Effector memory CD4-positive, alpha-beta T cell (primary cell): ENCODE data around the gene ARHGAP42.
"Not testable (repeated sequence)": the region's sequence is repeated elsewhere in the genome, so short reads cannot be mapped to it uniquely, and the experiment has no call there.

Experiments
- DNase-seq, 3 donors: peaks; one replicate each; pipeline ENCODE4 v3.0.0-alpha.2; 2020
- H3K27ac ChIP-seq: 2 replicates; pipeline ENCODE4 v1.7.0; 2013; ENCODE audit warnings: mild to moderate bottlenecking, low read length, moderate library complexity; ENCODE audit not compliant: insufficient read depth, poor library complexity, severe bottlenecking
- H3K27me3 ChIP-seq: replicated peaks from 2 replicates; pipeline ENCODE4 v1.7.0; 2013; ENCODE audit warnings: mild to moderate bottlenecking, low read length; ENCODE audit not compliant: insufficient read depth, control insufficient read depth, poor library complexity, severe bottlenecking
- H3K36me3 ChIP-seq: 2 replicates; pipeline ENCODE4 v1.7.0; 2013; ENCODE audit warnings: mild to moderate bottlenecking, low read length, moderate library complexity; ENCODE audit not compliant: control insufficient read depth, insufficient read depth
- H3K4me1 ChIP-seq: 2 replicates; pipeline ENCODE4 v1.7.0; 2013; ENCODE audit warnings: low read length, mild to moderate bottlenecking; ENCODE audit not compliant: control insufficient read depth, insufficient read depth, poor library complexity, severe bottlenecking
- H3K4me3 ChIP-seq: 2 replicates; pipeline ENCODE4 v1.7.0; 2013; ENCODE audit warnings: low read length, low read depth, mild to moderate bottlenecking; ENCODE audit not compliant: insufficient read depth, poor library complexity, severe bottlenecking
- H3K9me3 ChIP-seq: 2 replicates; pipeline ENCODE4 v1.7.0; 2013; ENCODE audit warnings: mild to moderate bottlenecking, low read length, moderate library complexity; ENCODE audit not compliant: control insufficient read depth

Gene ARHGAP42

GRCh38 chr11:100735949-100736675 lies 49.0 kb downstream of the ARHGAP42 start:
- H3K36me3 ChIP-seq, result no peaks in the 10 kb centered on the region
- H3K27me3 ChIP-seq, result no peaks in the 10 kb centered on the region
- H3K27ac ChIP-seq, result no peak overlapping the region
- H3K4me3 ChIP-seq, result no peak overlapping the region
- H3K9me3 ChIP-seq, result no peaks in the 10 kb centered on the region
- H3K4me1 ChIP-seq, result no peaks in the 10 kb centered on the region
- DNase-seq, result no peak

DNA sequence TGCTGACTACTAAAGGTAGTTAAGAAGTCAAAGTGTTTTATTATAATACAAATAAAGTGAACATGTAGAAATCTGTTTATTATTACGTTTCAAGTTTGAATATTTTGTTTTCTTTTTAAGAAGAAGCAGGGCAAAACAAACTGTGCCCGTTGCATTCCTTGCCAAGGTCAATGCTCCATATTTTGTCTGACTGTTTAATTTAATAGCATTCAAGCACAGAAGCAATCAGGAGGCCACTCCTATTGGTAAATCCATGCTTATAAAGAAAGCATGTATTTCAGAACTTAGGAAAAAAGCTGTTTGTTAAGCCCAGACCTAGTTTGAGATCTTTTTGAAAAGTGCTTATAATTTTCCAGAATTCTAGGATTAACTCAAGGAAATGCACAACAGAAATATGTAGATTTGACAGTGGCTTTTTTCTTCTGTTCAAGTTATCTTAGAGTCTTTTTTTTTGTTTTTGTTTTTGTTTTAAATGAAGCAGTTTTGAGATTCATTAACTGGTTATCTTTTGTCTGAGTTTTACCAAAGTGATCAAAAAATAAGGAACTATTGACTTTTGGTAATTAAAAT lies 51.7 kb downstream of the ARHGAP42 start:
- Histone ChIP-seq H3K4me3 (no peak overlapping the region), H3K4me1 (no peaks in the 10 kb centered on the region), H3K27me3 (no peaks in the 10 kb centered on the region), H3K27ac (no peak overlapping the region), H3K9me3 (no peaks in the 10 kb centered on the region), H3K36me3 (no peaks in the 10 kb centered on the region)
- DNase-seq, result no peak

- H3K4me3 ChIP-seq, result no peak overlapping the region
- no peaks in the 10 kb centered on the region for H3K4me1 ChIP-seq
- H3K9me3 ChIP-seq, result no peaks in the 10 kb centered on the region
- H3K27ac ChIP-seq, result no peak overlapping the region
- no peaks in the 10 kb centered on the region for H3K27me3 ChIP-seq
- no peak for DNase-seq
- no peaks in the 10 kb centered on the region for H3K36me3 ChIP-seq
These were observed 52.6 kb downstream of the ARHGAP42 start for GRCh38 chr11:100739666-100740065.

GRCh38 chr11:100740440-100740839 lies 53.4 kb downstream of the ARHGAP42 start:
- DNase-seq, result no peak
- no peak overlapping the region for H3K27ac ChIP-seq
- no peaks in the 10 kb centered on the region for H3K9me3 ChIP-seq
- H3K4me1 ChIP-seq, result no peaks in the 10 kb centered on the region
- no peaks in the 10 kb centered on the region for H3K27me3 ChIP-seq
- no peaks in the 10 kb centered on the region for H3K36me3 ChIP-seq
- H3K4me3 ChIP-seq, result no peak overlapping the region

GRCh38 chr11:100741866-100742625 lies 55.0 kb downstream of the ARHGAP42 start:
- no peaks in the 10 kb centered on the region for H3K4me1 ChIP-seq
- no peaks in the 10 kb centered on the region for H3K9me3 ChIP-seq
- H3K27me3 ChIP-seq, result no peaks in the 10 kb centered on the region
- no peak overlapping the region for H3K4me3 ChIP-seq
- DNase-seq, result no peak
- H3K36me3 ChIP-seq, result no peaks in the 10 kb centered on the region
- H3K27ac ChIP-seq, result no peak overlapping the region

DNA sequence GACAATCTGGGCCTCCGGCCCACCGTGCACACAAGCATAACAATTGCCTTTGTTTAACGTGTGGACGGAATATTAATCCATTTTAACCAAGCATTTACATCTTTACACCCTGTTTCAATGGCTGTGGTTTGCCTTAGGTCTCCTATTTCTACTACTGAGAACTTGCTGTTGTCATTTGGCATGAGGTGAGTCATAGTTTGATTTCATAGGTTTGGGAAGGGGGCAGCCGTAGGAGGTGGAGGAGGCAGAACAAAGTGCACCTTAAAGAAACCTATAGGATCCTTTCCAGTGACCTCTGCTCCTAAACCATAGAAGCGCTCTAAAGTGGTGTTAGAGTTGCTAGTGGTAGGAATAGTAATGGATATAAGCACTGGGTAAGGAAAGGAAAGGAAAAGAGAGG lies 59.4 kb downstream of the ARHGAP42 start:
- Histone ChIP-seq H3K9me3 (no peaks in the 10 kb centered on the region), H3K36me3 (no peaks in the 10 kb centered on the region), H3K27me3 (no peaks in the 10 kb centered on the region), H3K4me1 (no peaks in the 10 kb centered on the region), H3K27ac (no peak overlapping the region), H3K4me3 (no peak overlapping the region)
- DNase-seq, result no peak

DNA sequence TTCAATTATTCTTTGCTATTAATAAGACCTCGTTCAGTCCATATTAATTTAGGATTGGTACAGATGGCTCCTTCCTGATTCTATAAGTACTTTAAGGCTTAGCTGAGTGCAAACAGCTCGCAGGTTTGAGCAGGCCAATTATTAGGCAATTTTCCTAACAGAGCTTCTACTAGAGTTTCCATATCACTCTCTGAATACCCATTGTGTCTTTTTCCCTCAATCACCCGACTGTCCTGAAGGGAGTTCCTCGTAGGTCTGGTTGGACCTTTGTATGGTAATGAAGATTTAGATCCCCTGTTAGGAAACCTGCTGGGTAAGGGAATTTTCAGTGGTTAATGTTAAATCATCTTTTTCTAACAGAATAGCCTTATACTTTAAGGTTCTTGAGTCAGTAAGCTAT lies 61.1 kb downstream of the ARHGAP42 start:
- no peaks in the 10 kb centered on the region for H3K27me3 ChIP-seq
- DNase-seq, result no peak
- H3K36me3 ChIP-seq, result no peaks in the 10 kb centered on the region
- H3K4me3 ChIP-seq, result no peak overlapping the region
- H3K9me3 ChIP-seq, result no peaks in the 10 kb centered on the region
- H3K27ac ChIP-seq, result no peak overlapping the region
- no peaks in the 10 kb centered on the region for H3K4me1 ChIP-seq

DNA sequence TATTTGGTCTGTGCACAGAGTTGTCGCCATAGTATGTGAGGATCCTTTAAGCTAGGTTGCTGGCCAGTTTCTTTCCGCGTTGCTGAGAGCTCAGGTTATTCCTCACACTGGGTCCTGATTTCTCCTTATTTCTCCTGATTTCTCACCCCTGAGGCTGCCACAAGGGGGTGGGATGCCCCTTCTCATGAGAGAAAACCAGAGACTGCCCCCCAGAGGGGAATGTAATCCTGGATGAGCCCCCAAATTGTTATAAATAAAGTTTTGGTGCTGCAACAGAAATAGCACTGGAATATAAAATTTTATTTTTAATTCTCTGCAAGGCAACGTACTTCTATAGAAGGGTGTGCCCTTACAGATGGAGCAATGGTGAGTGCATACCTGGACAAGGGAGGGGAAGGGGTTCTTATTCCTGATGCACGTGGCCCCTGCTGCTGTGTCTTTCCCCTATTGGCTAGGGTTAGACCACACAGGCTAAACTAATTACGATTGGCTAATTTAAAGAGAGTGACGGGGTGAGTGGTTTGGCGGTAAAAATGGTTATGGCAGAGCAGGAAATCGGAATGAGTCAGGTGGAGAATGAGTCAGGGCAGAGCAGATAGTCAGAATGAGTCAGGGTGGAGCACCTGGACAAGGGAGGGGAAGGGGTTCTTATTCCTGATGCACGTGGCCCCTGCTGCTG lies 62.9 kb downstream of the ARHGAP42 start:
- H3K36me3 ChIP-seq, H3K9me3 ChIP-seq, H3K4me3 ChIP-seq, H3K4me1 ChIP-seq, DNase-seq, H3K27ac ChIP-seq, H3K27me3 ChIP-seq: not testable (repeated sequence)

- not testable (repeated sequence) for H3K9me3 ChIP-seq, DNase-seq, H3K4me3 ChIP-seq, H3K27me3 ChIP-seq, H3K27ac ChIP-seq, H3K36me3 ChIP-seq, H3K4me1 ChIP-seq
These were observed 63.4 kb downstream of the ARHGAP42 start for GRCh38 chr11:100750566-100750891.
